A673 (cell line): ENCODE measurements around the gene FCRLB.
"Not testable (repeated sequence)": the region's sequence is repeated elsewhere in the genome, so short reads cannot be mapped to it uniquely, and the experiment has no call there.

Source experiments
- CTCF ChIP-seq: fragments of 300-800, 200-600 bp; sonication (generic); conservative IDR thresholded peaks from 2 replicates; pipeline ENCODE4 v1.5.1; 2017; ENCODE audit warnings: low read depth, mild to moderate bottlenecking, antibody characterized with exemption, low read length, moderate library complexity, mixed read lengths
- EZH2 ChIP-seq: fragments of 200-600 bp; sonication (generic); IDR thresholded peaks from 2 replicates; pipeline ENCODE4 v1.6.1; 2017; ENCODE audit warnings: borderline replicate concordance, low read depth, mild to moderate bottlenecking, mixed read lengths, antibody characterized with exemption, low read length; ENCODE audit not compliant: poor library complexity, severe bottlenecking

GRCh38 chr1:161674908-161675307 is 46.4 kb upstream of the FCRLB start:
- TF ChIP-seq CTCF, EZH2: not testable (repeated sequence)
